ENCODE data around the gene LTB.

LTB gene

DNA sequence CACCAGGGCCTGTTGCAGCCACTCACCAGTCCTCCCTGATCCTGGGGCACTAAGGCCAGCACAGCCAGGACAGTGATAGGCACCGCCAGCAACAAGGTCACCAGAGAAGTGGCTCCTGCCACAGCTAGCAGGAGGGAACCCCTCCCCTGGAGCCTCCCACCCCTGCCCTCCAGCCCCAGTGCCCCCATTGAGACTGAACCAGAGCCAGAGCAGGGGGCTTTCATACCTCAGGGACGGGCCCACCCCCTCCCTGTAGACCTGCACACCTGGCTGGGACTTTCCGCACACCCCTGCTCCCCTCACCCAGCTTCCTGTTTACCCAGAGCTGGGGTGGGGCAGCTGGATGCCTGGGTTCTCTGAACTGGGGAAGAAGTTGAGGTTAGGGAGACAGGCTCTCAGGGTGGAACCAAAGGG, at the start of gene LTB:
TSS of gene LTB (minus strand) at position 195 of the 414 bp plus-strand sequence. CDS start at position 188, 7 bp downstream.
- FAIRE-seq, result no peak

DNA sequence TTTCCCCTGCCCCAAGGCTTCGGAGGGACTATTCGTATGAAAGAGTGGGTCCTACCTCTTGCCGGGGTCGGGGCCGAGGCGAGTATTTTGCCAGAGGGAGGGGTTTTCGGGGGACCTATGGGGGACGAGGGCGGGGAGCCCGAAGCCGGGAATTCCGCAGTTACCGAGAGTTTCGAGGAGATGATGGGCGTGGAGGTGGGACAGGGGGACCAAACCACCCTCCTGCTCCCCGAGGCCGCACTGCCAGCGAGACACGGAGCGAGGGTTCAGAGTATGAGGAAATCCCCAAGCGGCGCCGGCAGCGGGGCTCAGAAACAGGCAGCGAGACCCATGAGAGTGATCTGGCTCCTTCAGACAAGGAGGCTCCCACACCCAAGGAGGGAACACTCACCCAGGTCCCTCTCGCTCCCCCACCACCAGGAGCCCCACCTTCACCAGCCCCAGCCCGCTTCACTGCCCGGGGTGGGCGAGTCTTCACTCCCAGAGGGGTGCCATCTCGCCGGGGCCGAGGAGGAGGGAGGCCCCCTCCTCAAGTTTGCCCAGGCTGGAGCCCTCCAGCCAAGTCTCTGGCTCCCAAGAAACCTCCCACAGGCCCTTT, 49.6 kb upstream of the LTB start:
- FAIRE-seq, result no peak

DNA sequence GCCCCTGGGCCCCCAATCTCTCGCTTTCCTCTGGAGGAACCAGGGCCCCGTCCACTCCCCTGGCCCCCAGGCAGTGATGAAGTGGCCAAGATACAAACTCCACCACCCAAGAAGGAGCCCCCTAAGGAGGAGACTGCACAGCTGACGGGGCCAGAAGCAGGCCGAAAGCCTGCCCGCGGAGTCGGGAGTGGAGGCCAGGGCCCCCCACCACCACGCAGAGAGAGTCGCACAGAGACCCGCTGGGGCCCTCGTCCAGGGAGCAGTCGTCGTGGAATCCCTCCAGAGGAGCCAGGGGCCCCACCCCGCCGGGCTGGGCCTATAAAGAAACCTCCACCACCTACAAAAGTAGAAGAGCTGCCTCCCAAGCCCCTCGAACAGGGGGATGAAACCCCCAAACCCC, 49.0 kb upstream of the LTB start:
- FAIRE-seq, result no peak

- FAIRE-seq, result no peak
Measured at GRCh38 chr6:31630177-31630934, 48.1 kb upstream of the LTB start.

DNA sequence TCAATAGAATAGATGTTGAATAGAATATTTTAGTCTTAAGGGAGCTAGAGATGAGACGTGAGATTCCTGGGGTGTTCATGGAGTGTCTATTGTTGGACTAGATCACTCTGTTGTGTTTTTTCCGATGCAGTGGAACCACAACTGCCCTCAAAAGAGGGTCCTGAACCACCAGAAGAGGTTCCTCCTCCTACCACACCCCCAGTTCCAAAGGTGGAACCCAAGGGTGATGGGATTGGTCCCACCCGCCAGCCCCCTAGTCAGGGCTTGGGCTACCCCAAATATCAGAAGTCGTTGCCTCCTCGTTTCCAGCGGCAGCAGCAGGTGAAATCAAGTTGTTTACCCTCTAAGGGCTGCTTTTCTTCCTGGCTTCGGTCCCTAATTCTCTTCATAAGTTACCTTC, 46.8 kb upstream of the LTB start:
- no peak for FAIRE-seq

DNA sequence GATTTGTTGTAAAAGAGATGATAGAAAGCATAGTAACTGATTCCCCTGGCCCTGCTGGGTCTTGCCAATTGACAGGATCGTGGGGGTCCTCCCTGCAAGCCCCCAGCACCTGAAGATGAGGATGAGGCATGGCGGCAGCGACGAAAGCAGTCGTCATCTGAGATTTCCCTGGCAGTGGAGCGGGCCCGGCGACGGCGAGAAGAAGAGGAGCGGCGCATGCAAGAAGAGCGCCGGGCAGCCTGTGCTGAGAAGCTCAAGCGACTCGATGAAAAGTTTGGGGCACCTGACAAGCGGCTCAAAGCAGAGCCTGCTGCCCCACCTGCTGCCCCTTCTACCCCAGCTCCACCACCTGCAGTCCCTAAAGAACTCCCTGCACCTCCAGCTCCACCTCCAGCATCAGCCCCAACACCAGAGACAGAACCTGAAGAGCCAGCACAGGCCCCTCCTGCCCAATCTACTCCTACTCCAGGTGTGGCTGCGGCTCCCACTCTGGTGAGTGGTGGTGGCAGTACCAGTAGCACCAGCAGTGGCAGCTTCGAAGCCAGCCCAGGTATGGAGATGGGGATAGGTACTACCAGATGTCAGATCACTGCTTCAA, 45.6 kb upstream of the LTB start:
- FAIRE-seq, result no peak

GRCh38 chr6:31626952-31627351, 44.7 kb upstream of the LTB start:
- FAIRE-seq, result no peak

DNA sequence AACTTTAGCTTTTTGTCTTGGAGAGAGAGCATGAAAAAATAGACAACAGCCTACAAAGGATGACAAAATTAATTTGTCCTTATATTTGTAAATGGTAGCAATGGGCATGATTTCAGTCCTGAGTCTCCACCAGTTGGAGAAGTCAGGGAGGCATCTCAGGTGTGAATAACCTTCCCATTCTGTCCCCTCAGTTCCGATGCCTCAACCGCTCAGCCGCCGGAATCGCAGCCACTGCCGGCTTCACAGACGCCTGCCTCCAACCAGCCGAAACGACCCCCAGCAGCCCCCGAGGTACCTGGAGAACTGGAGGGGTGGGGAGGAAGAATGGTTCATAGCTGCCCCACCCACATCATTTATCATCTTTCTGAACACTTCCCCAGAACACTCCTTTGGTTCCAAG, 41.8 kb upstream of the LTB start:
- no peak for FAIRE-seq

GRCh38 chr6:31622684-31623091, 40.5 kb upstream of the LTB start:
- no peak for FAIRE-seq

DNA sequence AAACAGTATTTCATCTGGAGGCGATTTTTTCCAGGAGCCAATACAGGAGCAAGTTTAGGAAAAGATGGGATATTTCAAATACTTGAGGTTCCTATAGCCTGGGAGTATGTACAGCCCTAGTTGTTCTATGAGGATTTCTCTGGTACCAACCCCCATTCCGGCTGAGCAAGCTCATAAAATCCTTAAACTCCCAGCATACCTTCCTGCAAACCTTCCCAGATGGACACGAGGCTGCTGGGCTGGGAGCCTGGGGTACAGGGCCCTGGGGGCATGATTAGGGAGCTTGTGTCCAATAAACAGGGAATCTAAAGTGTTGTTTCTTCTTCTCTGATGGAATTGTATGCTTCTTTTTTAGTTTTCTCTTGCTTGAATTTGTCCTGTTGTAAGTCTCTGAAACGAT, 39.8 kb upstream of the LTB start:
- FAIRE-seq, result no peak

GRCh38 chr6:31621320-31621939, 39.2 kb upstream of the LTB start:
- FAIRE-seq, result no peak

GRCh38 chr6:31620586-31621319, 38.5 kb upstream of the LTB start, which contains the start of gene PRRC2A:
Gene PRRC2A, plus strand, starts transcription at chr6:31620715. Its CDS starts 2,075 bp downstream, at chr6:31622790.
- no peak for FAIRE-seq

GRCh38 chr6:31619805-31620585, 37.8 kb upstream of the LTB start:
- peak; percentile 97 for FAIRE-seq

- FAIRE-seq, result no peak
Measured at GRCh38 chr6:31617010-31617409, 34.8 kb upstream of the LTB start.

DNA sequence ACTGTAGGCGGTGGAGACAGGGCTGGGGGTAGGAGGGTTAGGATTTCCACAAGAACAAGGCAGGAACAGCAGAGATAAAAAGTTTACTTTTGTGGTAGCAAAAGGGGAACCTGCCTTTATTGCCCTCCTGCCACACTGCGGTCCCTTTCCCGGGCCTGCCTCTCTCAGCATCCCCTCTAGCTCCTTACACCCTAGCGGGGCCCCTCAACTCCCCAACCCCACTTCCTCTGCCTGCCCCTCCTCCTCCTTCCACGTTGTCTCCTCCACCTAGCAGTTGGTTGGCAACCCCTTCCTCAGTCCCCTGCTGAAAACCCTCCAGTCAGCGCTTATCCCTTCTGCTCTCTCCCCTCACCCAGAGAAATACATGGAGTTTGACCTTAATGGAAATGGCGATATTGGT, 33.5 kb upstream of the LTB start:
- no peak for FAIRE-seq

DNA sequence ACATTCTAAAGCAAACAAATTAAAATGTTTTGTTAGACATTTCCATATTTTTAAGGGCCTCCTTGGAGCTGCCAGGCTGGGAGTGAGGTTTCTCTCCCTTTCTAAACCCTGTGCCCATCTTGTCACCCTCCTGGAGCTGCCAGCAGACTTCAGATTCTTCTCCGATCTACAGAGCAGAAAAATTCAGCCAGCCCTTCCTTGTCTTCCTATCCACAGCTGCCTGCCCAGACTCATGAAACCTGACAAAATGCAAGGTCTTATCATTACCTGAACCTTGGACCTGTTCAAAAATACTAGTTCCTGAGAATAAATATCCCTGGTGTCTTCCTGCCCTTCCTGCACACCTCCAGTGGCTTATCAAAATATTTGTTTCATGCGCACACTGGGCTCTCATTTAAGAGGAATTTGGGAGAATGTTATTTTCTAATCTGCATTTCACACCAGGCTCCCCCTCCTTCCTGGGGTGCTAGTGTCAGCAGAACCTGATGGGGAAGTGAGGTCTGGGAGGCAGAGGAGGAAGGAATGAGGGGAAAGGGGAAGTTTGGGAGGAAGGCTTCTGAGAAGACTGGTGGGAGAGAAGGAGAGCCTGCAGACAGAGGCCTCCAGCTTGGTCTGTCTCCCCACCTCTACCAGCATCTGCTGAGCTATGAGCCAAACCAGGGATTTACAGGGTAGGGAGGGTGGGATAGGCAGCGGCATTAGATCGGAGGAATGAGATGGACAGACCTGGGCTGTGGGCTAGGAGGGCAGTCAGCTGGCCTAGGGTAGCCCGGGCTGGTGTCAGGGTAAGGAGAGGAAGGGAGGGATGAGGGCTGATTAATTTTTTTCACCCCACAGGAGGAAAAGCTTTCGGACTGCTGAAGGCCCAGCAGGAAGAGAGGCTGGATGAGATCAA, 32.7 kb upstream of the LTB start, which contains the start of gene AIF1:
TSS of gene AIF1 (plus strand) at position 551 of the 895 bp plus-strand sequence. CDS start at position 647, 96 bp downstream.
- no peak for FAIRE-seq

DNA sequence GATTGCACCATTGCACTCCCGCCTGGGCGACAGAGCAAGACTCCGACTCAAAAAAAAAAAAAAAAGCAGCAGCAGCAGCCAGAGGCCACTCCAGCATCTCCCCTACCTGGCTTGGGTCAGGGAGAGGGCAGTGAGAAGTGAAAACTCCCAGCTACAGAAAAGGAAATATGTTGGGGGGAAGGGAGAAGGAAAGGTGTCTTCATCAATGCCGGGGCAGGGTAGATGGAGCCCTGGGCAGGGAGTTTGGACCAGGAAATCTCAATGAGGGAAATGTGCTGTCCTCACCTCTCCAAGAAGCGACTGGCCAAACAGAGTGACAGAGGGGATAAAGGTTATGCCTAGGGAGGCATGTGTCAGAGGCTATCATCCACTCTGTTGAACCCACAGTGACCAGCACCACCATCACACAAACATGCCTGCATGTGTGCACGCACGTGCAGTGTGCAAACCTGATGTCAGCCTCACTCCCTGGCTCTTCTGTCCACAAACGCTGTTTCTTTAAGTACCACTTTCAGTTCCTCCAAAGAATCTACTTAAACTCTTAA, 31.9 kb upstream of the LTB start:
- no peak for FAIRE-seq

- FAIRE-seq, result no peak
Measured at GRCh38 chr6:31610968-31611367, 28.7 kb upstream of the LTB start.

DNA sequence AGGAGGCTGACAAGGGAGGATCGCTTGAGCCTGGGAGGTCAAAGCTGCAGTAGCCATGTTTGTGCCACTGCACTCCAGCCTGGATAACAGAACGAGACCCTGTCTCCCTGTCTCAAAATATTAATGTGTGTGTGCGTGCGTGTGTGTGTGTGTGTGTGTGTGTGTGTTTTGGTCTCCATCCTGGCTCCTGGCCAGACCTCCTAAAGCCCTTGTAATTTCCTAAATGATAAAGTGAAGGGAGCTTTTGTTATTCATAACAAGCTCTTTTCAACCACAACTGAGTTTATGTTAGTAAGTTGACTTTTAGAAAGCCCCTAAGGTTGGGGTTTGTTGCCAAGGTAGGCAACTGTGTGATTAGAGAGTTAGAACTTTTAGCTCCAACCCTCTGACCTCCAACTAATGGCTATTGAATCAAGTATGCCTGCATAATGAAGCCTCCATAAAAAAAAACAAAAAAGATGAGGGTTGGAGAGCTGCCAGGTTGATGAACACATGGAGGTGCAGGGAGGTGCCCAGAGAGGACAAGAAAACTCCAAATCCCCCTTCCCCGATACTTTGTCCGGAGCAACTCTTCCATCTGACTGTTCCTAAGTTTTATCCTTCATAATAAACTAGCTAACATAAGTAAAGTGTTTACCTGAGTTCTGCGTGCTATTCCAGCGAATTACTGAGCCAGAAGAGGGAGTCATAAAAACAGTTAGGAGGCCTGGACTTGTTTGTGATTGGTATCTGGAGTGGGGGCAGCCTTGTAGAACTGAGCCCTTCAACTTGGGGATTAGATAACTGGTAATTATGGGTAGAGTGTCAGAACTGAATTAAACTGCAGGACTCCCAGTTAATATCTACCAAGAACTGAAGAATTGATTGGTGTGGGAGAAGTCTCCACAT, 27.5 kb upstream of the LTB start:
- FAIRE-seq, result no peak

GRCh38 chr6:31607317-31607716, 25.1 kb upstream of the LTB start:
- no peak for FAIRE-seq

Measured in TTC549 (cell line).